ENCODE results near the gene MMEL1.

Gene MMEL1

GRCh38 chr1:2642560-2643413 lies 10.0 kb upstream of the MMEL1 start:
- peak; percentile 90 for DNase-seq (ENCODE audit: low read depth)

- no peak for DNase-seq (ENCODE audit: low read depth)
Observed at GRCh38 chr1:2642131-2642559, 9.3 kb upstream of the MMEL1 start.

- no peak for DNase-seq (ENCODE audit: low read depth)
Observed at GRCh38 chr1:2641381-2642130, 8.7 kb upstream of the MMEL1 start.

- no peak for DNase-seq (ENCODE audit: low read depth)
Observed at GRCh38 chr1:2640626-2641025, 7.8 kb upstream of the MMEL1 start.

GRCh38 chr1:2639607-2640521 lies 7.0 kb upstream of the MMEL1 start:
- DNase-seq (ENCODE audit: low read depth): no peak

GRCh38 chr1:2639203-2639602 lies 6.4 kb upstream of the MMEL1 start:
- DNase-seq (ENCODE audit: low read depth): no peak

- no peak for DNase-seq (ENCODE audit: low read depth)
Observed at GRCh38 chr1:2638466-2639115, 5.8 kb upstream of the MMEL1 start.

- DNase-seq (ENCODE audit: low read depth): no peak
Observed at GRCh38 chr1:2637442-2638145, 4.8 kb upstream of the MMEL1 start.

- DNase-seq (ENCODE audit: low read depth): no peak
Observed at GRCh38 chr1:2636733-2637132, 3.9 kb upstream of the MMEL1 start.

GRCh38 chr1:2635361-2636010 lies 2.7 kb upstream of the MMEL1 start:
- no peak for DNase-seq (ENCODE audit: low read depth)

- DNase-seq (ENCODE audit: low read depth): no peak
Observed at GRCh38 chr1:2633936-2634491, 1.2 kb upstream of the MMEL1 start.

GRCh38 chr1:2633366-2633935 lies 635 bp upstream of the MMEL1 start:
- no peak for DNase-seq (ENCODE audit: low read depth)

- no peak for DNase-seq (ENCODE audit: low read depth)
Observed at GRCh38 chr1:2632051-2632430, 775 bp downstream of the MMEL1 start.

- no peak for DNase-seq (ENCODE audit: low read depth)
Observed at GRCh38 chr1:2631136-2632050, 1.4 kb downstream of the MMEL1 start.

- no peak for DNase-seq (ENCODE audit: low read depth)
Observed at GRCh38 chr1:2630498-2631135, 2.2 kb downstream of the MMEL1 start.

GRCh38 chr1:2629627-2630497 lies 3.0 kb downstream of the MMEL1 start:
- no peak for DNase-seq (ENCODE audit: low read depth)

- DNase-seq (ENCODE audit: low read depth): no peak
Observed at GRCh38 chr1:2628933-2629626, 3.7 kb downstream of the MMEL1 start.
